Measurements from ENCODE around the gene GSTM2.

Gene GSTM2

GRCh38 chr1:109625176-109625575 is 42.7 kb upstream of the GSTM2 start:
- no peaks in the 10 kb centered on the region for H3K27me3 ChIP-seq (replicated peaks)

GRCh38 chr1:109625601-109626560 is 42.0 kb upstream of the GSTM2 start:
- peak; percentile 36 for TF ChIP-seq CTCF (IDR thresholded peaks at IDR 0.05; ENCODE audit: low read depth, low read length, missing control alignments)
- in situ Hi-C loops (cut with HindIII; ENCODE audit: low pct_ligation_motif_present, low sequenced_read_pairs), result no loop called here
- peaks cover 47% of the 10 kb centered on the region for H3K36me3 ChIP-seq (replicated peaks)

More at GRCh38 chr1:109625176-109625575, 42.7 kb upstream of the GSTM2 start:
- no peak overlapping the region for H3K4me3 ChIP-seq (ENCODE audit: low read depth, low read length)
- H3K27ac ChIP-seq, result no peak overlapping the region
- H3K36me3 ChIP-seq (replicated peaks), result peaks cover 43% of the 10 kb centered on the region
- in situ Hi-C loops (cut with HindIII; ENCODE audit: low pct_ligation_motif_present, low sequenced_read_pairs), result no loop called here
- no peak for TF ChIP-seq CTCF (IDR thresholded peaks at IDR 0.05; ENCODE audit: low read depth, low read length, missing control alignments)
- no peak for DNase-seq

GRCh38 chr1:109626682-109627408 is 41.0 kb upstream of the GSTM2 start:
- H3K36me3 ChIP-seq (replicated peaks), result peaks cover 56% of the 10 kb centered on the region
- TF ChIP-seq CTCF (IDR thresholded peaks at IDR 0.05; ENCODE audit: low read depth, low read length, missing control alignments), result no peak
- no peak overlapping the region for H3K4me3 ChIP-seq (ENCODE audit: low read depth, low read length)
- in situ Hi-C loops (cut with HindIII; ENCODE audit: low pct_ligation_motif_present, low sequenced_read_pairs), result no loop called here
- no peak overlapping the region for H3K27ac ChIP-seq
- no peak for DNase-seq
- no peaks in the 10 kb centered on the region for H3K27me3 ChIP-seq (replicated peaks)

More at GRCh38 chr1:109625601-109626560, 42.0 kb upstream of the GSTM2 start:
- Histone ChIP-seq H3K27me3 (replicated peaks) (no peaks in the 10 kb centered on the region), H3K27ac (no peak overlapping the region), H3K4me3 (ENCODE audit: low read depth, low read length) (no peak overlapping the region)
- no peak for DNase-seq

- no peaks in the 10 kb centered on the region for H3K27me3 ChIP-seq (replicated peaks)
- H3K36me3 ChIP-seq (replicated peaks), result peaks cover 61% of the 10 kb centered on the region
- DNase-seq, result no peak
- H3K4me3 ChIP-seq (ENCODE audit: low read depth, low read length), result no peak overlapping the region
- in situ Hi-C loops (cut with HindIII; ENCODE audit: low pct_ligation_motif_present, low sequenced_read_pairs), result no loop called here
- H3K27ac ChIP-seq, result no peak overlapping the region
- no peak for TF ChIP-seq CTCF (IDR thresholded peaks at IDR 0.05; ENCODE audit: low read depth, low read length, missing control alignments)
These were observed 40.0 kb upstream of the GSTM2 start for GRCh38 chr1:109627692-109628399.

GRCh38 chr1:109628540-109629321 is 39.1 kb upstream of the GSTM2 start:
- Histone ChIP-seq H3K36me3 (replicated peaks) (peaks cover 61% of the 10 kb centered on the region), H3K27ac (no peak overlapping the region), H3K4me3 (ENCODE audit: low read depth, low read length) (no peak overlapping the region), H3K27me3 (replicated peaks) (no peaks in the 10 kb centered on the region)
- no peak for DNase-seq
- in situ Hi-C loops (cut with HindIII; ENCODE audit: low pct_ligation_motif_present, low sequenced_read_pairs), result no loop called here
- TF ChIP-seq CTCF (IDR thresholded peaks at IDR 0.05; ENCODE audit: low read depth, low read length, missing control alignments), result no peak

All from brain microvascular endothelial cell (primary cell).